Tibial nerve (tissue), 4 donors: ENCODE results near the gene TMEM170B. TPM values are rescaled to one million over a fixed set of nuclear protein-coding genes. Genes with fewer than 3 reads are reported as not detected.
A peak's percentile ranks its signal among the peaks of the same experiment; 100 is the strongest.
"Not testable (repeated sequence)": the region's sequence is repeated elsewhere in the genome, so short reads cannot be mapped to it uniquely, and the experiment has no call there.

Experiments used
- DNase-seq, 2 donors: peaks; one replicate each; pipeline ENCODE4 v3.0.0-alpha.2; 2019; ENCODE audit warnings: low spot score in 2 of 2
- H3K27ac ChIP-seq, 4 donors: fragments of 200-600 bp; sonication (generic) in 3 of 4; one replicate each; pipeline ENCODE4 v1.5.1; 2017 to 2019; ENCODE audit warnings: mild to moderate bottlenecking in 1 of 4
- H3K27me3 ChIP-seq, 2 donors: fragments of 200-600 bp; sonication (generic) in 1 of 2; one replicate each; pipeline versions ENCODE4 v1.5.1 to v1.6.0; 2017 to 2019
- H3K36me3 ChIP-seq, 3 donors: fragments of 200-600 bp; sonication (generic); one replicate each; pipeline ENCODE4 v1.5.1; 2018 to 2019
- H3K4me1 ChIP-seq, 4 donors: fragments of 200-600 bp; sonication (generic) in 3 of 4; one replicate each; pipeline ENCODE4 v1.5.1; 2017 to 2019
- H3K4me3 ChIP-seq, 4 donors: fragments of 200-600 bp; sonication (generic) in 3 of 4; one replicate each; pipeline ENCODE4 v1.5.1; 2017 to 2019; ENCODE audit warnings: mild to moderate bottlenecking in 1 of 4, moderate library complexity in 1 of 4
- H3K9me3 ChIP-seq, 4 donors: fragments of 200-600 bp; sonication (generic) in 3 of 4; one replicate each; pipeline ENCODE4 v1.5.1; 2017 to 2019
- EP300 ChIP-seq, 2 donors: sonication (generic); formaldehyde crosslinking; IDR thresholded peaks; one replicate each; pipeline ENCODE4 v1.6.1; 2017; ENCODE audit warnings: antibody characterized with exemption in 2 of 2, mild to moderate bottlenecking in 1 of 2
- POLR2A ChIP-seq, 2 donors: fragments of 450-650 bp; IDR thresholded peaks; one replicate each; pipeline ENCODE4 v1.6.1; 2017; ENCODE audit warnings: antibody characterized with exemption in 2 of 2, mild to moderate bottlenecking in 2 of 2, moderate library complexity in 2 of 2
- WGBS, 2 donors: methylation state at CpG; one replicate each; pipeline ENCODE4 v1.1.5; 2018; 5-methylcytosine and 5-hydroxymethylcytosine counted together
- total RNA-seq, 4 donors: library from RNA; depleted of rRNA; stranded (reverse); fragments of >200 nt; gene quantifications; one replicate each; pipeline ENCODE4 v1.1.0, GENCODE V29; 2016
- TF ChIP-seq, protein P1 (sequence below), 5 experiments: fragments of 200-600 bp in 3 of 5; fragments of 450-650 bp in 2 of 5; sonication (generic) in 3 of 5; IDR thresholded peaks; one replicate each; pipeline ENCODE4 v1.5.1; 2016 to 2019; ENCODE audit warnings: antibody characterized with exemption in 5 of 5, mild to moderate bottlenecking in 3 of 5, moderate library complexity in 2 of 5

The TMEM170B gene
- total RNA-seq, 4 donors from 2014 or later, result 6.1 to 8.7 (median 7.4) TPM

DNA sequence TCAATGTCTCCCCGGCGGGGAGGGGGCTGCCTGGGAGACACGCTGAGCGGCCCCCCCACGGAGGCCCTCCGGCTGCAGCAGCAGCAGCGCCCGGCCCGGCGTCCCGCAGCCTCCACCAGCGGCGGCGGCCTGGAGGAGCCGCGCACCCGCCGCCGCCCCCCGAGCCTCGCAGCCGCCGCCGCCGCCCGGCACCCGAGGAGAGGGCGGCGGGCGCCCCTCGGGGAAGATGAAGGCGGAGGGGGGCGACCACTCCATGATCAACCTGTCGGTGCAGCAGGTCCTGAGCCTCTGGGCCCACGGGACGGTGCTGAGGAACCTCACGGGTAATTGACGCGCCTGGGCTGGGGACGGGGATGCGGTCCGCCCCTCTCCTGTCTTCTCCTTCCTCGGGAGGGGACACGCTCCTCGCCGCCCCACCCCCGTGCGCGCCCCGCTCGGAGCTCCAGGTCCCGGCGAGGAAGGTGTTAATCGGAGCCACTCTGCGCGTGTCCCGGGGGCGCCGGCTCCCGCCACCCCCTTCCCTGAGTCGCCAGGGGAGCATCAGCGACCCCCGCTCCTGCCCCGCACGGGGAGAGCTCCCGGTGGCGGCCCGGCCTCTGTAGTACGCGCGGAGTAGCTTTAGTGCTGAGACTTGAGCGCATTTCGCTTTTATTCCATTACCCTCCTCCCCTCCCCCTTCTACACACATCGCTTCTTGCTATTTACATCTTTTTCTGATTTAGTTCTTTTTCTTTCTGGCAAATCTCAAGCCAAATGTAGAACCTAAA lies 686 bp downstream of the TMEM170B start:
- DNase-seq, result no peak

DNA sequence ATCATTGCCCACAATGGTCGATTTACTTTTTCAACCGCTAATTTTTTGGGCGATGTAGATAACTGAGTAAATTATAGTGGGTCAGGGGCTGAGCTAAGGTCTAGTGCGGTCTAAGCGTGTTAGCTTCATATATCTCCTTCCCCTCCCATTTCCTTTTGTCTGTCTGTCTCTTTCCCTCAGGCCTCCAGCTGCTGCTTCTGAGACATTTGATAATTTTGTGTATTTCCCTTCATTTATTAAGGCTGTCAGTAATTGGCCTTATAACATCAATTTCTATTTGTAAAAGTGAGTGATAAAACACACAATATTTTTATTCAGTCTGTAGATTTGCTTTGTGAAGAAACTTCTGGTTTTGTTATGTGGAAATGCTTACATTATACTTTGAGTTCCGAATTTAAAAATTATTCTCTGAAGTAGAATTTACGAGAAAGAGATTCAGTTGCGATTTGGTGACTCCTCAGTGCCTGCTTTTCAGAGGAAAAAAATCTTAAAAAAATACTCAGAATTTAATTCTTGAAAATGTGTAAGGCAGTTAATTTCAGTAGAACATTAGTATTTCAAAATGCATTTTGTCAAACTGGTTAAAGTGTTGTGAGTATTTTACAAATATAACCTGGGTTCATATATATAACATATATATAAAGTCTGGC lies 1.4 kb downstream of the TMEM170B start:
- no peaks in the 10 kb centered on the region for H3K9me3 ChIP-seq
- no peak for TF ChIP-seq POLR2A (IDR thresholded peaks at IDR 0.05)
- TF ChIP-seq, protein P1, sequence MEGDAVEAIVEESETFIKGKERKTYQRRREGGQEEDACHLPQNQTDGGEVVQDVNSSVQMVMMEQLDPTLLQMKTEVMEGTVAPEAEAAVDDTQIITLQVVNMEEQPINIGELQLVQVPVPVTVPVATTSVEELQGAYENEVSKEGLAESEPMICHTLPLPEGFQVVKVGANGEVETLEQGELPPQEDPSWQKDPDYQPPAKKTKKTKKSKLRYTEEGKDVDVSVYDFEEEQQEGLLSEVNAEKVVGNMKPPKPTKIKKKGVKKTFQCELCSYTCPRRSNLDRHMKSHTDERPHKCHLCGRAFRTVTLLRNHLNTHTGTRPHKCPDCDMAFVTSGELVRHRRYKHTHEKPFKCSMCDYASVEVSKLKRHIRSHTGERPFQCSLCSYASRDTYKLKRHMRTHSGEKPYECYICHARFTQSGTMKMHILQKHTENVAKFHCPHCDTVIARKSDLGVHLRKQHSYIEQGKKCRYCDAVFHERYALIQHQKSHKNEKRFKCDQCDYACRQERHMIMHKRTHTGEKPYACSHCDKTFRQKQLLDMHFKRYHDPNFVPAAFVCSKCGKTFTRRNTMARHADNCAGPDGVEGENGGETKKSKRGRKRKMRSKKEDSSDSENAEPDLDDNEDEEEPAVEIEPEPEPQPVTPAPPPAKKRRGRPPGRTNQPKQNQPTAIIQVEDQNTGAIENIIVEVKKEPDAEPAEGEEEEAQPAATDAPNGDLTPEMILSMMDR (IDR thresholded peaks at IDR 0.05), result no peak
- no peaks in the 10 kb centered on the region for H3K36me3 ChIP-seq
- H3K4me1 ChIP-seq, result peaks cover 0 to 28% (median 2%) of the 10 kb centered on the region in 4 donors
- WGBS, 2 donors, result 23 to 26% methylated on average over 8 of the region's 8 CpGs
- peak overlapping the region; percentile 87 to 92 (median 90) for H3K27ac ChIP-seq
- no peaks in the 10 kb centered on the region for H3K27me3 ChIP-seq
- peak overlapping the region; percentile 72 to 98 (median 86) for H3K4me3 ChIP-seq
- no peak for DNase-seq

More for the DNA sequence above, 686 bp downstream of the TMEM170B start:
- Histone ChIP-seq H3K27ac (peak overlapping the region; percentile 87 to 92 (median 90)), H3K4me3 (peak overlapping the region; percentile 72 to 98 (median 86)), H3K4me1 (peaks cover 0 to 28% (median 2%) of the 10 kb centered on the region in 4 donors), H3K27me3 (no peaks in the 10 kb centered on the region), H3K36me3 (no peaks in the 10 kb centered on the region), H3K9me3 (no peaks in the 10 kb centered on the region)
- WGBS, 2 donors, result 0% methylated on average over 12 to 43 of the region's 74 CpGs
- TF ChIP-seq, protein P1 (IDR thresholded peaks at IDR 0.05), result no peak
- TF ChIP-seq POLR2A (IDR thresholded peaks at IDR 0.05) (peak in 1 of 2 donors; percentile 13), EP300 (IDR thresholded peaks at IDR 0.05) (peak in 1 of 2 donors; percentile 52)

DNA sequence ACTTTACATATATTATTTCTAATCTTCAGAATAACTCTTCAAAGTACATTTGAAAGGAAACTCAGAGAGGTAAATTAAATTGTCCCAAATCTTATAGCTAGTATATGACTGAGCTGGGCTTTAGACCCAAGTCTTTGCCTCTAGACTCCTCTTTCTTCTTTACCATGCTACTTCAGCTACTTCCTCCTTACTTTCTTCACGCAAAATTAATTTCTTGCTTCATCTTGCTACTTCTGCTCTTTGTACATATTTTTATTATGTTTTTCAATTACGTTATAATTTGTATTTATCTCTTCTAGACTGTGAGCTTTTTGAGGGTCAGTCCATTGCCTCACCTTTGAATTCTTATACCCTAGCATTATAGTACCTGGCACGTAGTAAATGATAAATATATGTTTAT lies 5.3 kb downstream of the TMEM170B start:
- no peak overlapping the region for H3K27ac ChIP-seq
- H3K4me3 ChIP-seq, result no peak overlapping the region
- WGBS, 2 donors, result 81 to 94% methylated on average over 3 of the region's 3 CpGs
- TF ChIP-seq POLR2A (IDR thresholded peaks at IDR 0.05) (no peak), EP300 (IDR thresholded peaks at IDR 0.05) (no peak)
- TF ChIP-seq, protein P1 (IDR thresholded peaks at IDR 0.05), result no peak
- no peaks in the 10 kb centered on the region for H3K27me3 ChIP-seq
- no peaks in the 10 kb centered on the region for H3K36me3 ChIP-seq
- no peaks in the 10 kb centered on the region for H3K9me3 ChIP-seq
- H3K4me1 ChIP-seq, result peaks cover 0 to 11% (median 0%) of the 10 kb centered on the region in 4 donors
- DNase-seq, result no peak

DNA sequence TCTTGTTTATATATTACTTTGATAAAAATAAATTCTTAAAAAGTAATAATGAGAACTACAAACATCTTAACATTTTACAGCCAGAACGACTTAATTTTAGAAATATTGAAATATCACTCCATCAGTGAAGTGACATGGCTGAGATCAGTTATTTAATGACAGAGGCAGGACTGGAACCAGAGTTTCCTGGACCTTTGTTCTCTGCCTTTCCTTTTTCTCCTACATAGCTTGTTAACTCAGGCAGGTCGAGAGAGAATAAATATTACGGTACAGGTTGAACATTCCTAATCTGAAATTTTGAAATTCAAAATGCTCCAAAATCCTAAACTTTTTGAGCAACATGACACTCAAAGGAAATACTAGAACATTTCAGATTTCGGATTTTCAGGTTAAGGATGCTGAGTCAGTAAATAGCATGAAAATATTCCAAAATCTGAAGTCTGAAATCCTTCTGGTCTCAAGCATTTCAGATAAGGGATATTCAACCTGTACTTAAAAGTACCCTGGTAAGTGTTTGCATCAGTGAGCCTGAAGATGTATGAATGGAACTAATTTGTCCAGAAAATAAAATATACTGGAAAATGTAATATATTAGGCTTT lies 6.5 kb downstream of the TMEM170B start:
- WGBS, 2 donors, result 80 to 84% methylated on average over 4 of the region's 4 CpGs
- no peak for TF ChIP-seq EP300 (IDR thresholded peaks at IDR 0.05)
- TF ChIP-seq, protein P1 (IDR thresholded peaks at IDR 0.05), result no peak
- no peak for TF ChIP-seq POLR2A (IDR thresholded peaks at IDR 0.05)
- Histone ChIP-seq H3K27ac (no peak overlapping the region), H3K4me1 (peaks cover 0 to 4% (median 0%) of the 10 kb centered on the region in 4 donors), H3K9me3 (no peaks in the 10 kb centered on the region), H3K36me3 (no peaks in the 10 kb centered on the region), H3K27me3 (no peaks in the 10 kb centered on the region), H3K4me3 (no peak overlapping the region)
- DNase-seq, result no peak

DNA sequence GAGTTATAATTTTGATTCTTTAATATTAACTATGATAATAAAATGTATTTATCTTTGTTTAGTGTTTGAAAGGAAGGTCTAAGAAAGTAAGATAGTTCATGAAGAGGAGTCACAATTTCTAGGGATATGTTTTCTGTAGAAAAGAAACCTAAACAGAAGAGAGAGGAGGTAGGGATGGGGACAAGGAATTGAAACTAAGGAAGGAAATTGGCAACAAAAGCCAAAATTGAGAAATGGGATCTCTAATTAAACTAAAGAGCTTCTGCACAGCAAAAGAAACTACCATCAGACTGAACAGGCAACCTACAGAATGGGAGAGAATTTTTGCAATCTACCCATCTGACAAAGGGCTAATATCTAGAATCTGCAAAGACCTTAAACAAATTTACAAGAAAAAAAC lies 10.3 kb downstream of the TMEM170B start:
- H3K27ac ChIP-seq, H3K9me3 ChIP-seq, H3K4me3 ChIP-seq, H3K27me3 ChIP-seq, H3K36me3 ChIP-seq, H3K4me1 ChIP-seq, DNase-seq: not testable (repeated sequence)
- TF ChIP-seq EP300 (IDR thresholded peaks at IDR 0.05), result peak in 1 of 2 donors; percentile 24

DNA sequence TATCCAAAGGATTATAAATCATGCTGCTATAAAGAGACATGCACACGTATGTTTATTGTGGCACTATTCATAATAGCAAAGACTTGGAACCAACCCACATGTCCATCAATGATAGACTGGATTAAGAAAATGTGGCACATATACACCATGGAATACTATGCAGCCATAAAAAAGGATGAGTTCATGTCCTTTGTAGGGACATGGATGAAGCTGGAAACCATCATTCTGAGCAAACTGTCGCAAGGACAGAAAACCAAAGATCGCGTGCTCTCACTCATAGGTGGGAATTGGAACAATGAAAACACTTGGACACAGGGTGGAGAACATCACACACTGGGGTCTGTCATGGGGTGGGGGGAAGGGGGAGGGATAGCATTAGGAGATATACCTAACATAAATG lies 11.0 kb downstream of the TMEM170B start:
- not testable (repeated sequence) for H3K27me3 ChIP-seq, H3K9me3 ChIP-seq, H3K4me3 ChIP-seq, H3K36me3 ChIP-seq, H3K27ac ChIP-seq, H3K4me1 ChIP-seq, DNase-seq
- WGBS, 2 donors, result 95 to 100% methylated on average over 4 of the region's 4 CpGs
